PC-3 (cell line): Measurements from ENCODE around the gene PNMA6E.

Source experiments
- CTCF ChIP-seq: fragments of 300-600 bp; sonication (generic); conservative IDR thresholded peaks from 2 replicates; pipeline ENCODE4 v1.5.1; 2017; ENCODE audit warnings: antibody characterized with exemption, low read depth, mild to moderate bottlenecking, low read length
- EZH2phosphoT487 ChIP-seq: fragments of 300-600 bp; sonication (generic); IDR thresholded peaks from 2 replicates; pipeline ENCODE4 v1.6.1; 2018; ENCODE audit warnings: mild to moderate bottlenecking, antibody characterized with exemption, low read length, borderline replicate concordance

GRCh38 chrX:153411255-153411987 is 10.3 kb upstream of the PNMA6E start, which contains the start of gene ZFP92:
- no peak for TF ChIP-seq CTCF
- no peak for TF ChIP-seq EZH2phosphoT487
